Epidermal melanocyte (primary cell): ENCODE data around the gene SLC6A13.
"Not testable (repeated sequence)": the region's sequence is repeated elsewhere in the genome, so short reads cannot be mapped to it uniquely, and the experiment has no call there.

ENCODE experiments used
- DNase-seq: peaks from one replicate; pipeline ENCODE4 v3.0.0; 2011; ENCODE audit warnings: low spot score; ENCODE audit not compliant: insufficient read length

Gene SLC6A13

DNA sequence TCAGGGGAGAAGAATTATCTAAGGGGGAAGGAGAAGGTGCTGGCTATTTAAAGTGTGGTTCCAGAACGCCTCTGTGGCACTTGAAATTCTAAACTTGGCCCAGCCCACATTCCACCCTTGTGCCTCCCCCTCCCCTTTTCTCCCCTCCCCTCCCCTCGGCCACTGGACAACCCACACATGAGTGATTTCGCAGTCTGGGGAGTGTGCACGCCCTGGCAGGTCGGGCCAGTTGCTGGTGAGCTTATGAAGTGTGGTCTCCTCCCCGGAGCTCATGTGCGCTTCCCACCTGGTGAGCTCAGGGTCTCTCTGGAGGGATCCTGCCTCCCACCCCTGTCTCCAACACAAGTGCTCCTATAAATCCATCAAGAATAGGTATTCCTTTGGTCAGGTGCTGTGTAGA, at the start of gene SLC6A13:
Gene SLC6A13, minus strand, starts transcription at position 20 of the 400 bp plus-strand sequence. CDS start 2,784 bp downstream, outside the sequence.
- no peak for DNase-seq

DNA sequence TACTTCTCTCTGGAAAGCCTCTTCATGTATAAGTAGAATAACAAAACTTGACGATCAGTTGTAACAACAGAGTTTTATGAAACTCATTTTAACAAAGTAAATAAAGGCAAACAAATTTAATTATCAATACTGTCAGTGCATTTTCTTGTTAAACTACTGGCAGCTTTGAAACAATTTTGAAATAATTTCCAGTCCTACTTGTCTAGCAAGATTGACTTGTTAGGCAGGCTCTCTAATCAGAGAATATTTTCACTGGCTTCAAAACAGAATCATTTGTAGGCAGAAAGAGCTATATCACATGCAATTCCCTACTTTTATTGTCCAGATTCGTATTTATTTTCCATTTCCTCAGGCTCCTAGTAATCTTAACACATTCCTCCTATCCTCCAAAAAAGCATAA, 45.9 kb upstream of the SLC6A13 start:
- no peak for DNase-seq

DNA sequence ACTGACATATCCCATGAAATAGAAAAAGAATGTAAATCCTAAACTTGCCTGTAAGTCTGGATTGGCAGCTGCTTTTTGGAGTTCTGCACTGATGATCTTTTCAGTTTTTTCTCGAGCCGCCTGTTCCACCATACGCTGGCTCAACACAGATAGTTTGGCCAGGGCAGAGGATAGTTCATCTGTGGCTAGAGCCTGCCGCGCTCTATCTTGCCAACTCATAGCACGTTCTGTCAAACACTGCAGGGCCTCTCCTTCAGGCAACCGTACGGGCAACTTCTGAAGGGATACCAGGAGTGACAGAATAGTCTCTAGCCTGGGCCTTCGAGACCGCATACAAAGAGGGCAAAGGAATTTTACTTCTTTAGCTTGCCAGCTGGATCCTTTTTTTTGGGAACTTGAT, 44.8 kb upstream of the SLC6A13 start:
- no peak for DNase-seq

DNA sequence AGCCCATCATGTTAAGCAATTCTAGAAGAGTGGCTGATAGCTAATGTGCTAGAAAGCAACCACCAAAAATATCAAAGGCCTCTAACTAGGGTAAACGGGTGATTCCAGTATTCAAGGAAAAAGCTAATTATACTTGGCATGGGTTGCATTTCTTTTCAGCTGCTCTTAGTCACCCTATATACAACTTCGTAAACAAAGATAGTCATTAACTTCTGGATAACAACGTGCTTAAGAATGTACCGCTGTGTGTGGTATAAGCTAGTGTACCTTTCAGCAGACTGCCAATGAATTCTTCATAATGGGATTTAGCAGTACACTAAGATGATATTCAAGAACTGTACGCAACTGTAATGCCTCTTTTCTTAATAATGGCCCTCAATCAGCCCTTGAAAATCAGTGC, 42.2 kb upstream of the SLC6A13 start:
- DNase-seq: no peak

DNA sequence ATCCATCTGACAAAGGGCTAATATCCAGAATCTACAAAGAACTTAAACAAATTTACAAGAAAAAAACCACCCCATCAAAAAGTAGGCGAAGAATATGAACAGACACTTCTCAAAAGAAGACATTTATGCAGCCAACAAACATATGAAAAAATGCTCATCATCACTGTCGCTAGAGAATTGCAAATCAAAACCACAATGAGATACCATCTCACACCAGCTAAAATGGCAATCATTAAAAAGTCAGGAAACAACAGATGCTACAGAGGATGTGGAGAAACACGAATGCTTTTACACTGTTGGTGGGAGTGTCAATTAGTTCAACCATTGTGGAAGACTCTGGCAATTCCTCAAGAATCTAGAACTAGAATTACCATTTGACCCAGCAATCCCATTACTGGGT, 40.1 kb upstream of the SLC6A13 start:
- DNase-seq: not testable (repeated sequence)

DNA sequence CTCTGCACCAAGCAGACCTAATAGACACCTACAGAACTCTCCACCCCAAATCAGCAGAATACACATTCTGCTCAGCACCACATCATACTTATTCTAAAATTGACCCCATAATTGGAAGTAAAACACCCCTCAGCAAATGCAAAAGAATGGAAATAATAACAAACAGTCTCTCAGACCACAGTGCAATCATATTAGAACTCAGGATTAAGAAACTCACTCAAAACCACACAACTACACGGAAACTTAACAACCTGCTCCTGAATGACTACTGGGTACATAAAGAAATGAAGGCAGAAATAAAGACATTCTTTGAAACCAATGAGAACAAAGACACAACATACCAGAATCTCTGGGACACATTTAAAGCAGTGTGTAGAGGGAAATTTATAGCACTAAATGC, 37.5 kb upstream of the SLC6A13 start:
- not testable (repeated sequence) for DNase-seq

DNA sequence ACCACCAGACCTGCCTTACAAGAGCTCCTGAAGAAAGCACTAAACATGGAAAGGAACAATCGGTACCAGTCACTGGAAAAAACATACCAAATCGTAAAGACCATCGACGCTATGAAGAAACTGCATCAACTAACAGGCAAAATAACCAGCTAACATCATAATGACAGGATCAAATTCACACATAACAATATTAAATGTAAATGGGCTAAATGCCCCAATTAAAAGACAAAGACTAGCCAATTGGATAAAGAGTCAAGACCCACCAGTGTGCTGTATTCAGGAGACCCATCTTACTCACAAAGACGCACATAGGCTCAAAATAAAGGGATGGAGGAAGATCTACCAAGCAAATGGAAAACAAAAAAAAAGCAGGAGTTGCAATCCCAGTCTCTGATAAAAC, 36.9 kb upstream of the SLC6A13 start:
- DNase-seq: not testable (repeated sequence)

DNA sequence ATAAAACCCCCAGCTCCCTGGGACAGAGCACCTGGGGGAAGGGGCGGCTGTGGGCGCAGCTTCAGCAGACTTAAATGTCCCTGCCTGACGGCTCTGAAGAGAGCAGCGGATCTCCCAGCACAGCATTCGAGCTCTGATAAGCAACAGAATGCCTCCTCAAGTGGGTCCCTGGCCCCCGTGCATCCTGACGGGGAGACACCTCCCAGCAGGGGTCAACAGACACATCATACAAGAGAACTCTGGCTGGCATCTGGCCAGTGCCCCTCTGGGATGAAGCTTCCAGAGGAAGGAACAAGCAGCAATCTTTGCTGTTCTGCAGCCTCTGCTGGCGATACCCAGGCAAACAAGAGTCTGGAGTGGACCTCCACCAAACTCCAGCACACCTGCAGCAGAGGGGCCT, 35.4 kb upstream of the SLC6A13 start:
- not testable (repeated sequence) for DNase-seq

DNA sequence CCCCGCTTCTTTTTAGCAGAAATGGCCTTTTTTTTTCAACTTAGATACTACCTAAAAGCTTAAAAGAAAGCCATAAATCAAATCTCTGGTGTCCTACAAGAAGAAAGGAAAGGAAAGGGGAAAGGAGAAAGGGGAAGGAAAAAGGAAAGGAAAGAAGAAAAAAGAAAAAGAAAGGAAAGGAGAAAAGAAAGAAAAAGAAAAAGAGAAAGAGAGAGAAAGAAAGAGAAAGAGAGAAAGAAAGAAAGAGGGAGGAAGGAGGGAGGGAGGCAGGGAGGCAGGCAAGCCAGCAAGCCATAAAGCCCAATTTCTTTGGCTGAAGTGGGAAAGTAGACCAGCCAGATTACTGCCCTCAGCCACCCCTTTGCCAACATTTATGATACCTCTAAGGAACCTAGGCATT, 32.5 kb upstream of the SLC6A13 start:
- DNase-seq: no peak

DNA sequence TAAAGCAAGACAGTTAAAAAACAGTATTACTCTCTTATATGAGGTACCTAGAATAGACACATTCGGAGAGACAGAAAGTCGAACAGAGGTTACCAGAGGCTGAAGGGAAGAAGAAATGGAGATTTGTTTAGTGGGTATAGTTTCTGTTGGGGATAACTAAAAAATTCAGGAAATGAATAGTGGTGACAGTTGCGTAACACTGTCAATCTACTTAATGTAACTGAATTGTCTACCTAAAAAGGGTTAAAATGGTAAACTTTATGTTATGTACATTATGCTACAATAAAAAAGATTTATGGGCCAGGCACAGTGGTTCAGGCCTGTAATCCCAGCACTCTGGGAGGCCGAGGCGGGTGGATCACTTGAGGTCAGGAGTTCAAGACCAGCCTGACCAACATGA, 30.6 kb upstream of the SLC6A13 start:
- DNase-seq: no peak

DNA sequence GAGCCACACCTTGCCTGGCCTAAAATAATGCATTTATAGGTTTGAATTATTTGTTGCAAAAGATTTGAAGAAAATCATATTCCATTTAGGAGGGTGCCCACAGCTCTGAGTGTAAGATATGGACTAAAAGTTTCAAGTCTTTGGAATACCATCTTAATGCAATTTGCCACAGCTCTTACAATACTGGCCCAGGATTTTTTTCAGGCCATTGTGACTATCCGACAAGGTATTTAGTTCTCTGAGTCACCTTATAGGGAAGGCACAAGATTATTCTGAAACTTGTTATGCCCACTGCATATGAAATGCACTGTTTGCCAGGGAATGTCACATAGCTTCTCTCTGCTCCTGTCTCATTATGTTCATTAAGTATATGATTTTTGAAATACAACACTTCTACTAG, 29.6 kb upstream of the SLC6A13 start:
- DNase-seq: no peak

DNA sequence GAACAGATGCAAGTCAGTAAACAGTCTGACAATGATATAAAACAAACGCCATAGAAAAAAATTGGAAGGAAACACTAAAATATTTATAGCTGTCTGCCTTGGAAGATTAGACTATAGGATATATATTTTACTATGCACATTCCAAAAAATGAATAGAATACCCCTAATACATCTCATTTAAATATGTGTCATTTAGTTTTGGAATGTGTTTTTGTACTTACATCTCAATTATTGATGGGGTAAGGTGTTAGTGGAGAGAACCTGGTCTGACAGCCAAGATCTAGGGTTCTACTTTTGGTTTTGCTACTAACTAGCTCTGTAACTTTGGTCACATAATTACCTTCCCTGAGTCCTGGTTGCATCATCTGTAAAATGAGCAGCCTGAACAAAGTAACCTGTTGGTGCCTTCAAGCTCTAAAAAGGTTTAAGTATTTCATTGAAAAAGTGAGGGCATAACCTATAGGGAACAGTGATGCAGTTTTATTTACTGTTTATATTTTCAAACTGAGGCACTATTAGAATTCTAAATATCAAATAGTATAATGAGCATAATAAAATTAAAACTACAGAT, 28.6 kb upstream of the SLC6A13 start:
- DNase-seq: no peak

DNA sequence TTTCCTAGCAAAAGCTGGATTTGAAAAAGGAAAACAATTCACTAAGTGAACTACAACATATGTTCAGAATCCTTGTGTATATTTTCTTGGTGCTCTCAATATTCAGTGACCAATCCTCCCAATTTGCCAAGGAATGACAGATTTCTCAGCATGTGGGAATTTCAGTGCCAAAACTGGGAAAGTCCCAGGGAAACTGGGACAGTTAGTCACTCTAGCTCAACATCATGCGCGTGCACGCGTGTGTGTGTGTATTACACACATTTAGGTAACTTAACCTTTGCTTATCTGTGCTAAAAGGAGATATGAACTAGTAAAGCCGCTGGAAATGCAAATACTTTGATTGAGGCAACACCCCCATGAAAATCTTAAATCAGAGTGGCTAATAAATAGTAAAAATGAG, 26.1 kb upstream of the SLC6A13 start:
- DNase-seq: no peak

DNA sequence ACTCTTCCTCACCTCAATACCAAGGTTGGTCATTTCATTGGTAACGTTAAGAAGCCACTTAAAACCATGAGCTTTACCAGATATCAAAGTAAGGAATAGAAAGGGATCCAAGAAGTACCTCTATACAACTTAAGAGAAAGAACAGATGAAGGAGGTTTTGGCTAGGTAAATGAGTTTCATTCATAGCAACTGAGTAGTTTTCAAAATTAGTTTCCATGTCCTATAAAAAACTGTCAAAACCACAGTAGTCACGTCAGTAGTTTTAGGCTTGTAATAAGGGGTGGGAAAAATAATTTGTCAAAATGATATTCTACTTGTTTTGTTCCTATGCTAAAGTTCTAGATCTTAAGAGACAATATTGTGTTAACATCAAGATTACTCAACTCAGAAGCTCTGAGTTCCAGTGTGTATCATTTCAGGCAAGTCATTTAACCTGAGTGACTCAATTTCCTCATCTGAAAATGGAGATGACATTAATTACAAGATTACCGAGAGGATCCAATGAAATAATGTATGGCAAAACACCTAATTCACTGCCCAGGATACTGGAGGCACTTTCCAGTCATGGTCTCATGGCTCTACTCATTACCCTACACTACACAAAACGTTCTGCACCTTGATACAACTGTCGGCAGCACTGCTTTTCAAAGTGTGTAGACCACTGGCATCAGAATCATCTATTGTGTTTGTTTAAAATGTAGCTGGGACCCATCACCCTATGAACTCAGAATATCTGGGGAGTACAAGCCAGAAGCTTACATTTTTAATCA, 24.1 kb upstream of the SLC6A13 start:
- no peak for DNase-seq

DNA sequence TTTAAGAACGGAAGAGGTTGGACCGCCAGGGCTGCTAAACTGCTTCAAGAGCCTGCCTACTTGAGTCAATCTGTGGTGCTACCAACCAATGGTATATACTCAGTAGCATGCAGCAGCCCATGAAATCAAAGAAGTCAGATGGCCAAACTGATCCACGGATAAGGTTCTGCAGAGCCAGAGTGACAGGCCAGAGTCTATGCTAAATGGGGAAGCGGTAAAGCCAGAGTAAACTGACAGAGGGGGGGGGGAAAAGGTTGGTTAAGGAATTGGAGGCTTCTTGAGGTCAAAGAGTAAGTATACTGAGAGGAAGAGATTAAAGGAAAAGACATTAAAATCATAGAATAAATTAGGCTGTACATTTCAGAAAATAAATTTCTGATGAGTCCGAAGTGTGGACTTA, 15.4 kb upstream of the SLC6A13 start:
- DNase-seq: no peak

DNA sequence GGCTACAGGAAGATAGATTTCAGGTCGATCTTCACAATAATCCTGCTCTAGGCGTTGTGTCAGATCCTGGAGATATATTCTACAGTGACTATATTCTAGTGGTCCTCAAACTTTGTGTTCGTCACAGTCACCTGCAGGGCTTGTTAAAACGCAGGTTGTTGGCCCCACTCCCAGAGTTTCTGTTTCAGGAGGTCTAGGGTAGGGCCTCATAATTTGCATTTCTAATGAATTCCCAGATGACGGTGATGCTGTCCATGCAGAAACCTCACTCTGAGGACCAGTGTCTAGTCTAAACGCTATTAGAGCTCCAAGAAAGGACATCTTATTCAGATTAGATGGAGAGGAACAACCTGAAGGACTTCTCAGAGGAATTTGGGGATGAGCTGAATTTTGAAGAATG, 13.2 kb upstream of the SLC6A13 start:
- DNase-seq: no peak

DNA sequence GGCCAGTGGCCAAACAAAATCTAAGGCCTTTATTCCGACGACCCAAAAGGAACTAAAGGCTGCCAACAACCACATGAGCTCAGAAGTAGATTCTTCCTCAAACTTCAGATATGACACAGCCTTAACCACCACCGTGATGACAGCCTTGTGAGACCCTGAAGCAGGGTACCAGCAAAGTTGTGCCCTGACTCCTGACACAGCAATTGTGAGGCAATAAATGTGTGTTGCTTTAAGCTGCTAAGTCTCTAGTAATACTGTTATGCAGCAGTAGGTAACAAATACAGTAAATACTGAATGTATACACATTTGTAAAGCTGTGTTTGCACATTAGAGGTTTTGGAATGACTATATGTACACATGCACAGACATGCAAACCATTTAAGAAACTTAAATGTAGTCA, 10.7 kb upstream of the SLC6A13 start:
- DNase-seq: no peak

DNA sequence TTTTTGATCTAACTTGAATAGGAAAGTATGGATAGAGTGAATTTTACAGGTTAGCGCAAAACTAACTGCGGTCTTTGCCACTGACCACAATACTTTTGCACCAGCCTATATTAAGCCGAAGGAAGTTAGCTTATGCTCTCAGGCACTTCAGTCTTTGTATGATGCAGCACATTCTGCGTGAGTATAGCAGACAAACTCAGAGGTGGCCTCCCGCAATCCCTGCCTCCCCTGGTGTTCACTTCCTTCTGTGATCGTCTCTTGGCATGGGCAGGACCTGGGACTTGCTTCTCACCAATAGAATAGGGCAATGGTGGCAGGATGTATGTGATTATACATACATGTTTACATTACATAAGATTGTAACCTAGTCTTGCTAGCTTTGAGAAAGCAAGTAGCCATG, 10.3 kb upstream of the SLC6A13 start:
- no peak for DNase-seq

DNA sequence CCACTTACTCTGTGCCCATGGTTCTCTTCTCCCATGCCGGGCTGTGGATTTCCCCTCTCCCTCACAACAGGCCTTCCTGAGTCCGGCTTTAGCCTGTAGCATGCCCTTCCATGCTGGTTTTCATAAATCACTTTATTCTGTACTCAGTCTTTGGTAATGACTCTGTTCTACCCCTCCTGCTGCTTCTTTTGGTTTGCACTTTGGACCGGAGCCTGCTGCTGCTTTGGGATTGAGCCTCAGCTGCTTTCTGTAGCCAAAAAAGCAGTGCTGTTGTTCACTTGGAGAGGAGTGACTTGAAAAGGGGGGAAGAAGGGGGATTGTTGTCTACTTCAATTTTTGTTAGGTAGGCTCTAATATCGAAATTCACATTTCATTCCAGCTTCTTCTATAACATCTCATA, 8.5 kb upstream of the SLC6A13 start:
- DNase-seq: no peak

DNA sequence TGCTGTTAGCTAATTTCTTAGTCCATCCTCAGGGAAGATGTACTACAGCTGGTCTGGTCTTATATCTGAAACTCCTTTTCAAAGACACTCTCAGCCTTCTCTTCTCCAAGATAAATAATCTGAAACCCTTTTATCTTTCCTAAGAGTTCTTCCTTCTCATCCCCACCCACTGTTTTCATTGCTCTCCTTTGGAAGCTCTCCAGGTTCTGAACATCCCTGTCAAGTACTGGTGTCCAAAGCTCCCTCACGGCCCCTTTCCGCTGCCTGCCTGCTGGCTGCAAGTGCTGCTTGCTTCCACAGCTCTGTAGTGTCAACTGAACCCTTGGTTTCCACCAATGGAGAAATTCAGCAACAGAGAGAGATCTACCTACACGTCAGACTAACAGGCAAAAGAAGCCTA, 6.6 kb upstream of the SLC6A13 start:
- no peak for DNase-seq

DNA sequence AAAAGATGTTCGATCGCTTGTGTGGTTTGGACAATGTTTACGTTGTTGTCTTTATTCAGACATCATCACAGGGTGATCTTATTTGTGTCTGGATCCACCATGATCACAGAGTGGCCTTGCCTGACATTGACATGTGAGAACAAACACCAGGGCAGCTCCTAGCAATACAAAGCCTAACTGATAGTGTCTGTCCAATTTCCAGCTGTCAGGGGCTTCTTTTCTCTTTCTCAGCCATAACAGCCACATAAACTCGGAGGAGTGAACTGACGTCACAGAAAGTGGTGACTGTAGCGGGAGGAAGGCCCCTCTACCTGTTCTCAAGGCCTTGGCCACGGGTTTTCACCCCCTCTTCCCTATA, 5.8 kb upstream of the SLC6A13 start:
- DNase-seq: no peak

DNA sequence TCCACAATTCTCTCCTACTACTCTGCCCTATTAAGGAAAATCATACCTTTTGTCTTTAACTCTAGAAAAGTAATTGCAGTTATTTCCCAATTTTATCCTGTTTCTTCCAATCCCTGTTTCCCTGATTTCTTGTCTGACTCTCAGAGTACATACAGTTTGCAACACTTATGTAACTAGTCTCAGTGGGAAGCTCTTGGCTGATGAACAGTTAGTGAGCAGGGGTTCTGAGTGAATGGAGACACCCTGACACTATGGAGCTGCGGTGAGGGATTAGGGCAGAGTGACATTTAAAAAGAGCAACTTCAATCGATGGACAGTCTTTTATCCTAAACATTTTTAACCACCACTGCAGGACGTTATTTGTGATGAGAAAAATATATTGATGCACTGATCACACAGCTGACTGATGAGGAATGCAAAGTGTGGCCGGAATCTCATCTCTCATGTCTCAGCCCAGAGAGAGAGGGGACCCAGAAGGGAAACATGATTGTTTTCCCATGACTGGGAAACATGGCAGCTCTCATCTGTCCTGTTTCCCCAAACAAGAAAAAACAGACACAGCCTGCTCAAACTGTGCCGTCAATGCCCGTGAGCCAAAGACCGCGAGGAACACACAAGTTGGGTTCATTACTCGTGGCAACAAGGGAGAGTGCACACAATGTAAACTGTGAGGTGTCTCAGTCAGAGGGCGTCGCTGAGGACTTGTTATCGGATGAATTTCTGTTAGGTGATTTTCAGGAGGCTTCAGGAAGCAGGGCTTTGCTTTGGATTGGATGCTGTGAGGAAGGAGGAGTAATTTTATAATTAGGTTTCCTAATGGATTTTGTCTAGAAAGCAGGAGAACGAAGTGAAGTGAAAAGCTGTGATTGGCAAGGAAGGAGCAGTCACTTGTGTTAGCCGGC, 5.2 kb upstream of the SLC6A13 start:
- DNase-seq: no peak
